ENCODE results near the gene SPATA12. TPM values are rescaled to one million over a fixed set of nuclear protein-coding genes. Genes with fewer than 3 reads are reported as not detected.

Gene SPATA12
- total RNA-seq, 1 donor: not detected

DNA sequence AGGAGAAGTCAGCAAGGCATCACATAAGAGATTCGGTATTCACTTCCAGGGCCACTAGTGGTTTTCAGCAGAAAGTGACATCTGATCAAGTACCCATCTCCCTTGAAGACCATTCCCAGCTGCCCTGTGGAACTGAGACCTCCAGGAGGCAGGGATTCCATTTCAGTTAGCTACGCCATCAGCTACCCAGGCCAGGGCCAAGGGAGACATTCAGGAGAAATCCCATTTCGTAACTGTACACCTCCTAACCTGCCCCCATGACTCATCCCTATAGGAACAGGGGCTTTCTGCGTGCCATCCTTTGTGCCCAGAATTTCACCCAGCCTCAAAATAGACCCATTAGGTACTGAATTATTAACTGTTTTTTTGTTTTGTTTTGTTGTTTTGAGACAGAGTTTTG lies 24.7 kb downstream of the SPATA12 start:
- no peak overlapping the region for H3K4me3 ChIP-seq (ENCODE audit: insufficient read depth, low read length)
- no peaks in the 10 kb centered on the region for H3K9me3 ChIP-seq (ENCODE audit: low read depth, low read length)
- no peak overlapping the region for H3K4me2 ChIP-seq (ENCODE audit: insufficient read depth, low read length)
- no peaks in the 10 kb centered on the region for H3K36me3 ChIP-seq (ENCODE audit: insufficient read depth, low read length)
- H3K27ac ChIP-seq (ENCODE audit: low read depth, low read length): no peak overlapping the region
- H3K4me1 ChIP-seq (ENCODE audit: insufficient read depth, low read length): no peaks in the 10 kb centered on the region
- H2AFZ ChIP-seq (ENCODE audit: low read length): no peak overlapping the region
- H3K79me2 ChIP-seq (ENCODE audit: insufficient read depth, low read length): no peaks in the 10 kb centered on the region
- peaks cover 13% of the 10 kb centered on the region for H3K27me3 ChIP-seq (ENCODE audit: insufficient read depth, low read length)
- H4K20me1 ChIP-seq (ENCODE audit: insufficient read depth, low read length): no peaks in the 10 kb centered on the region
- peak; percentile 41 for DNase-seq (ENCODE audit: insufficient read length, low spot score, missing footprints)
- TF ChIP-seq, protein P1, sequence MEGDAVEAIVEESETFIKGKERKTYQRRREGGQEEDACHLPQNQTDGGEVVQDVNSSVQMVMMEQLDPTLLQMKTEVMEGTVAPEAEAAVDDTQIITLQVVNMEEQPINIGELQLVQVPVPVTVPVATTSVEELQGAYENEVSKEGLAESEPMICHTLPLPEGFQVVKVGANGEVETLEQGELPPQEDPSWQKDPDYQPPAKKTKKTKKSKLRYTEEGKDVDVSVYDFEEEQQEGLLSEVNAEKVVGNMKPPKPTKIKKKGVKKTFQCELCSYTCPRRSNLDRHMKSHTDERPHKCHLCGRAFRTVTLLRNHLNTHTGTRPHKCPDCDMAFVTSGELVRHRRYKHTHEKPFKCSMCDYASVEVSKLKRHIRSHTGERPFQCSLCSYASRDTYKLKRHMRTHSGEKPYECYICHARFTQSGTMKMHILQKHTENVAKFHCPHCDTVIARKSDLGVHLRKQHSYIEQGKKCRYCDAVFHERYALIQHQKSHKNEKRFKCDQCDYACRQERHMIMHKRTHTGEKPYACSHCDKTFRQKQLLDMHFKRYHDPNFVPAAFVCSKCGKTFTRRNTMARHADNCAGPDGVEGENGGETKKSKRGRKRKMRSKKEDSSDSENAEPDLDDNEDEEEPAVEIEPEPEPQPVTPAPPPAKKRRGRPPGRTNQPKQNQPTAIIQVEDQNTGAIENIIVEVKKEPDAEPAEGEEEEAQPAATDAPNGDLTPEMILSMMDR (IDR thresholded peaks at IDR 0.05; ENCODE audit: extremely low read depth, low read depth, low read length): no peak

DNA sequence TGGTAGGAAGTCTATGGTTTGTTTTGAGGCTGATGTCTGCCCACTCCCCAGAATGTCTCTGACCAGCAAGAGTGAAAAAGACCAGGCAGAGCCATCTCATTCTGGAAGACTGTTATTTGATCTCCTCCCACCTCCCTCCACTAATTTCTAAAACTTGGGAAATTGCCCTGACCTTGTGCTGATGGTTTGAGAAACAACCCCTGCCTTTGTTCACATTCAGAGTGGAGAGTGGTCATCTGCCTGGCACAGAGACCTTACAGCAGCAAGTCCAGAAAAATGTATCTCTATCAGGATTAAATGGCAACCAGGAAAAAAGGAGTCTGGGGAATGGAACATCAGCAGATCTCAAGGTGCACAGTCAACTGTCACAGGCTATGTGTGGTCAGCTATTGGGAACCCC lies 25.7 kb downstream of the SPATA12 start:
- no peak for DNase-seq (ENCODE audit: insufficient read length, low spot score, missing footprints)
- Histone ChIP-seq H2AFZ (ENCODE audit: low read length) (no peak overlapping the region), H3K27ac (ENCODE audit: low read depth, low read length) (no peak overlapping the region), H3K4me3 (ENCODE audit: insufficient read depth, low read length) (no peak overlapping the region), H3K4me1 (ENCODE audit: insufficient read depth, low read length) (peaks cover under 1% of the 10 kb centered on the region), H3K9me3 (ENCODE audit: low read depth, low read length) (no peaks in the 10 kb centered on the region), H3K27me3 (ENCODE audit: insufficient read depth, low read length) (peaks cover 6% of the 10 kb centered on the region), H4K20me1 (ENCODE audit: insufficient read depth, low read length) (no peaks in the 10 kb centered on the region), H3K4me2 (ENCODE audit: insufficient read depth, low read length) (no peak overlapping the region), H3K36me3 (ENCODE audit: insufficient read depth, low read length) (no peaks in the 10 kb centered on the region), H3K79me2 (ENCODE audit: insufficient read depth, low read length) (no peaks in the 10 kb centered on the region)
- TF ChIP-seq, protein P1 (IDR thresholded peaks at IDR 0.05; ENCODE audit: extremely low read depth, low read depth, low read length): no peak

GRCh38 chr3:57087361-57088092 lies 27.1 kb downstream of the SPATA12 start:
- peaks cover 7% of the 10 kb centered on the region for H3K4me1 ChIP-seq (ENCODE audit: insufficient read depth, low read length)
- DNase-seq (ENCODE audit: insufficient read length, low spot score, missing footprints): no peak
- H3K27me3 ChIP-seq (ENCODE audit: insufficient read depth, low read length): peaks cover 6% of the 10 kb centered on the region
- no peak overlapping the region for H2AFZ ChIP-seq (ENCODE audit: low read length)
- TF ChIP-seq, protein P1 (IDR thresholded peaks at IDR 0.05; ENCODE audit: extremely low read depth, low read depth, low read length): no peak
- no peaks in the 10 kb centered on the region for H3K9me3 ChIP-seq (ENCODE audit: low read depth, low read length)
- H3K36me3 ChIP-seq (ENCODE audit: insufficient read depth, low read length): no peaks in the 10 kb centered on the region
- H3K4me2 ChIP-seq (ENCODE audit: insufficient read depth, low read length): no peak overlapping the region
- no peaks in the 10 kb centered on the region for H3K79me2 ChIP-seq (ENCODE audit: insufficient read depth, low read length)
- H3K27ac ChIP-seq (ENCODE audit: low read depth, low read length): no peak overlapping the region
- H3K4me3 ChIP-seq (ENCODE audit: insufficient read depth, low read length): no peak overlapping the region
- no peaks in the 10 kb centered on the region for H4K20me1 ChIP-seq (ENCODE audit: insufficient read depth, low read length)

GRCh38 chr3:57088503-57088902 lies 28.0 kb downstream of the SPATA12 start:
- Histone ChIP-seq H4K20me1 (ENCODE audit: insufficient read depth, low read length) (no peaks in the 10 kb centered on the region), H3K36me3 (ENCODE audit: insufficient read depth, low read length) (no peaks in the 10 kb centered on the region), H3K27me3 (ENCODE audit: insufficient read depth, low read length) (peaks cover 6% of the 10 kb centered on the region), H3K4me2 (ENCODE audit: insufficient read depth, low read length) (no peak overlapping the region), H2AFZ (ENCODE audit: low read length) (no peak overlapping the region), H3K79me2 (ENCODE audit: insufficient read depth, low read length) (no peaks in the 10 kb centered on the region), H3K27ac (ENCODE audit: low read depth, low read length) (no peak overlapping the region), H3K4me3 (ENCODE audit: insufficient read depth, low read length) (no peak overlapping the region), H3K9me3 (ENCODE audit: low read depth, low read length) (no peaks in the 10 kb centered on the region), H3K4me1 (ENCODE audit: insufficient read depth, low read length) (peaks cover 7% of the 10 kb centered on the region)
- DNase-seq (ENCODE audit: insufficient read length, low spot score, missing footprints): no peak
- TF ChIP-seq, protein P1 (IDR thresholded peaks at IDR 0.05; ENCODE audit: extremely low read depth, low read depth, low read length): no peak

Data from osteoblast (primary cell).